Loucy (cell line): ENCODE data around the gene BRMS1.

Experiments used
- EZH2phosphoT487 ChIP-seq: fragments of 200-600 bp; IDR thresholded peaks from 2 replicates; pipeline ENCODE4 v1.6.1; 2018; ENCODE audit warnings: antibody characterized with exemption, mild to moderate bottlenecking, moderate library complexity, borderline replicate concordance
- TF ChIP-seq, protein P1 (sequence below): fragments of 200-600 bp; sonication (generic); conservative IDR thresholded peaks from 2 replicates; pipeline ENCODE4 v1.5.1; 2014; ENCODE audit warnings: mild to moderate bottlenecking, antibody characterized with exemption, low read length

DNA sequence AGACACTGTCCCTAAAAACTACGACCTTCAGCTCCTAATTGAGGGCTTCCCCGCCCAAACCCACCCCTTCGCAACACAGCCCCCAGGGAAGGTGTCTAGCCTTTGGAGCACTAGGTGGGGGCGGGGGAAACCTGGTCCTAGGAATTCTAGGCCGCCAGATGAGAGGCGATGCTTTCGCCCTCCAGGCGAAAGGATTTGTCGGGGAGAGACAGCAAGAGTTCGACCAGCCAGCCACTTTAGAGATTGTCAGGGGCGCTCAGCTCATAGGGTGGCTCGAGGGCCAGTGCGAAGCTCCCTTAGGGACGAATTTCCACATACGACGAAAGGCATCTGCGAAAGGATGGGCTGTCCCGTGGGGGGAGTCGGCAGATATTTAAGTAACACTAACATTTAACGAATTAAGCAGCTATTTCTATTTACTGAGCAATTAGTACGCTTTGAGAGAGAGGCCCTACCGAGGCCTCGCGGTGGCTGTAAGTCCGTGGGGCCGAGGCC, 33.4 kb downstream of the BRMS1 start:
- TF ChIP-seq, protein P1, sequence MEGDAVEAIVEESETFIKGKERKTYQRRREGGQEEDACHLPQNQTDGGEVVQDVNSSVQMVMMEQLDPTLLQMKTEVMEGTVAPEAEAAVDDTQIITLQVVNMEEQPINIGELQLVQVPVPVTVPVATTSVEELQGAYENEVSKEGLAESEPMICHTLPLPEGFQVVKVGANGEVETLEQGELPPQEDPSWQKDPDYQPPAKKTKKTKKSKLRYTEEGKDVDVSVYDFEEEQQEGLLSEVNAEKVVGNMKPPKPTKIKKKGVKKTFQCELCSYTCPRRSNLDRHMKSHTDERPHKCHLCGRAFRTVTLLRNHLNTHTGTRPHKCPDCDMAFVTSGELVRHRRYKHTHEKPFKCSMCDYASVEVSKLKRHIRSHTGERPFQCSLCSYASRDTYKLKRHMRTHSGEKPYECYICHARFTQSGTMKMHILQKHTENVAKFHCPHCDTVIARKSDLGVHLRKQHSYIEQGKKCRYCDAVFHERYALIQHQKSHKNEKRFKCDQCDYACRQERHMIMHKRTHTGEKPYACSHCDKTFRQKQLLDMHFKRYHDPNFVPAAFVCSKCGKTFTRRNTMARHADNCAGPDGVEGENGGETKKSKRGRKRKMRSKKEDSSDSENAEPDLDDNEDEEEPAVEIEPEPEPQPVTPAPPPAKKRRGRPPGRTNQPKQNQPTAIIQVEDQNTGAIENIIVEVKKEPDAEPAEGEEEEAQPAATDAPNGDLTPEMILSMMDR, result no peak; the same call in 1 of the 2 replicates
- TF ChIP-seq EZH2phosphoT487, result no peak
